H1 (cell line): Measurements from ENCODE around the gene CAMTA1. TPM values are rescaled to one million over a fixed set of nuclear protein-coding genes. Genes with fewer than 3 reads are reported as not detected.

Experiments
- BACH1 ChIP-seq: IDR thresholded peaks from 2 replicates; pipeline ENCODE4 v1.6.1; 2012; ENCODE audit warnings: low read length, improper control_type of control experiment
- BCL11A ChIP-seq, 2 experiments: IDR thresholded peaks; one replicate each; pipeline ENCODE4 v1.6.1; 2011; ENCODE audit warnings: low read depth in 2 of 2, low read length in 2 of 2, mild to moderate bottlenecking in 2 of 2
- KDM4A ChIP-seq: IDR thresholded peaks from one replicate; pipeline ENCODE4 v1.7.1; 2012; ENCODE audit warnings: low read depth, mild to moderate bottlenecking, moderate library complexity, low read length, inconsistent platforms; ENCODE audit not compliant: severe bottlenecking
- SIX5 ChIP-seq: IDR thresholded peaks from 2 replicates; pipeline ENCODE4 v1.6.1; 2011; ENCODE audit warnings: mild to moderate bottlenecking, low read depth, low read length
- SP1 ChIP-seq: IDR thresholded peaks from 2 replicates; pipeline ENCODE4 v1.6.1; 2011; ENCODE audit warnings: low read depth, low read length
- SRF ChIP-seq: IDR thresholded peaks from 2 replicates; pipeline ENCODE4 v1.6.1; 2011; ENCODE audit warnings: mild to moderate bottlenecking, low read depth, low read length, moderate library complexity
- SUZ12 ChIP-seq: fragments of 200-600 bp; sonication (generic); IDR thresholded peaks from 2 replicates; pipeline ENCODE4 v1.6.1; 2012; ENCODE audit warnings: mild to moderate bottlenecking, inconsistent platforms, low read length, moderate library complexity, mixed read lengths
- TCF12 ChIP-seq: IDR thresholded peaks from 2 replicates; pipeline ENCODE4 v1.6.1; 2011; ENCODE audit warnings: low read depth, mild to moderate bottlenecking, low read length
- polyA plus RNA-seq, 7 experiments: library from polyadenylated mRNA; depleted of rRNA in 3 of 7; stranded (reverse) in 5 of 7; unstranded in 2 of 7; fragments of >200 nt in 5 of 7; fragments of 200-250 nt in 2 of 7; gene quantifications; 1 replicate in 5 of 7; 2 replicates in 1 of 7; 4 replicates in 1 of 7; pipeline versions ENCODE4 v1.2.1 to v1.2.3, GENCODE V29; 2011 to 2013; ENCODE audit warnings: missing spikeins in 2 of 7, mixed read lengths in 2 of 7
- total RNA-seq: library from RNA; stranded (reverse); fragmentation: NEBNext Ultra II Directional; extraction: Animal tissue kit (Norgen Biotek cat#: 25700); gene quantifications from 2 replicates; pipeline ENCODE4 v1.2.1, GENCODE V29; 2021
- TF ChIP-seq, protein P1 (sequence below): fragments of 300-600 bp; sonication (generic); IDR thresholded peaks from 2 replicates; pipeline ENCODE4 v1.7.1; 2012; ENCODE audit warnings: low read length, moderate library complexity, mild to moderate bottlenecking, inconsistent platforms; ENCODE audit not compliant: insufficient replicate concordance
- TF ChIP-seq, protein P2 (sequence below), 3 experiments: IDR thresholded peaks; 1 replicate in 2 of 3; 2 replicates in 1 of 3; pipeline versions ENCODE4 v1.5.1 to v1.6.1; 2011; ENCODE audit warnings: low read length in 3 of 3, mild to moderate bottlenecking in 3 of 3, inconsistent platforms in 2 of 3, low read depth in 1 of 3, moderate library complexity in 1 of 3; ENCODE audit not compliant: insufficient read depth in 1 of 3; ENCODE audit errors: control extremely low read depth in 1 of 3

The CAMTA1 gene
- total and polyA plus RNA-seq, 2 of the 8 experiments (the other 6 are each of a cell fraction or from before 2014, with no cell fraction given): 65.0 to 119 TPM

DNA sequence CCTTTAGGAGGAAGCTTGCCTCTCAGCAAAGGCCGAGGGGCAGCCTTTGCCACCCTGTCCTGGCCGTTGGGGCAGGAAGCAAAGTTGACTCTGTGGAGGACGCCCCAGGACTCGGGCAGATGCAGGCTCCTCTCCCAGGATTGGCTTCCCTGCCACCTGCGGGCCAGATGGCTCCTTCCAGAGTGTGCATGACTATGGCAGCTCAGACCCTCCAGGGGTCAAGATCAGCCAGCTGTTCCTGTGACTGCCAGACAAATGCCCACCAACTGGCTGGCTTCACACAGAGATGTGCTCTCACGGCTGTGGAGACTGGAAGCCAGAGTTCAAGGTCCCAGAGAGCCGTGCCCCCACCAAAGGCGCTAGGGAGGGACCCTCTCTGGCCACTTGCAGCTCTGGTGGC is 898.9 kb downstream of the CAMTA1 start (continued):
- TF ChIP-seq, protein P1, sequence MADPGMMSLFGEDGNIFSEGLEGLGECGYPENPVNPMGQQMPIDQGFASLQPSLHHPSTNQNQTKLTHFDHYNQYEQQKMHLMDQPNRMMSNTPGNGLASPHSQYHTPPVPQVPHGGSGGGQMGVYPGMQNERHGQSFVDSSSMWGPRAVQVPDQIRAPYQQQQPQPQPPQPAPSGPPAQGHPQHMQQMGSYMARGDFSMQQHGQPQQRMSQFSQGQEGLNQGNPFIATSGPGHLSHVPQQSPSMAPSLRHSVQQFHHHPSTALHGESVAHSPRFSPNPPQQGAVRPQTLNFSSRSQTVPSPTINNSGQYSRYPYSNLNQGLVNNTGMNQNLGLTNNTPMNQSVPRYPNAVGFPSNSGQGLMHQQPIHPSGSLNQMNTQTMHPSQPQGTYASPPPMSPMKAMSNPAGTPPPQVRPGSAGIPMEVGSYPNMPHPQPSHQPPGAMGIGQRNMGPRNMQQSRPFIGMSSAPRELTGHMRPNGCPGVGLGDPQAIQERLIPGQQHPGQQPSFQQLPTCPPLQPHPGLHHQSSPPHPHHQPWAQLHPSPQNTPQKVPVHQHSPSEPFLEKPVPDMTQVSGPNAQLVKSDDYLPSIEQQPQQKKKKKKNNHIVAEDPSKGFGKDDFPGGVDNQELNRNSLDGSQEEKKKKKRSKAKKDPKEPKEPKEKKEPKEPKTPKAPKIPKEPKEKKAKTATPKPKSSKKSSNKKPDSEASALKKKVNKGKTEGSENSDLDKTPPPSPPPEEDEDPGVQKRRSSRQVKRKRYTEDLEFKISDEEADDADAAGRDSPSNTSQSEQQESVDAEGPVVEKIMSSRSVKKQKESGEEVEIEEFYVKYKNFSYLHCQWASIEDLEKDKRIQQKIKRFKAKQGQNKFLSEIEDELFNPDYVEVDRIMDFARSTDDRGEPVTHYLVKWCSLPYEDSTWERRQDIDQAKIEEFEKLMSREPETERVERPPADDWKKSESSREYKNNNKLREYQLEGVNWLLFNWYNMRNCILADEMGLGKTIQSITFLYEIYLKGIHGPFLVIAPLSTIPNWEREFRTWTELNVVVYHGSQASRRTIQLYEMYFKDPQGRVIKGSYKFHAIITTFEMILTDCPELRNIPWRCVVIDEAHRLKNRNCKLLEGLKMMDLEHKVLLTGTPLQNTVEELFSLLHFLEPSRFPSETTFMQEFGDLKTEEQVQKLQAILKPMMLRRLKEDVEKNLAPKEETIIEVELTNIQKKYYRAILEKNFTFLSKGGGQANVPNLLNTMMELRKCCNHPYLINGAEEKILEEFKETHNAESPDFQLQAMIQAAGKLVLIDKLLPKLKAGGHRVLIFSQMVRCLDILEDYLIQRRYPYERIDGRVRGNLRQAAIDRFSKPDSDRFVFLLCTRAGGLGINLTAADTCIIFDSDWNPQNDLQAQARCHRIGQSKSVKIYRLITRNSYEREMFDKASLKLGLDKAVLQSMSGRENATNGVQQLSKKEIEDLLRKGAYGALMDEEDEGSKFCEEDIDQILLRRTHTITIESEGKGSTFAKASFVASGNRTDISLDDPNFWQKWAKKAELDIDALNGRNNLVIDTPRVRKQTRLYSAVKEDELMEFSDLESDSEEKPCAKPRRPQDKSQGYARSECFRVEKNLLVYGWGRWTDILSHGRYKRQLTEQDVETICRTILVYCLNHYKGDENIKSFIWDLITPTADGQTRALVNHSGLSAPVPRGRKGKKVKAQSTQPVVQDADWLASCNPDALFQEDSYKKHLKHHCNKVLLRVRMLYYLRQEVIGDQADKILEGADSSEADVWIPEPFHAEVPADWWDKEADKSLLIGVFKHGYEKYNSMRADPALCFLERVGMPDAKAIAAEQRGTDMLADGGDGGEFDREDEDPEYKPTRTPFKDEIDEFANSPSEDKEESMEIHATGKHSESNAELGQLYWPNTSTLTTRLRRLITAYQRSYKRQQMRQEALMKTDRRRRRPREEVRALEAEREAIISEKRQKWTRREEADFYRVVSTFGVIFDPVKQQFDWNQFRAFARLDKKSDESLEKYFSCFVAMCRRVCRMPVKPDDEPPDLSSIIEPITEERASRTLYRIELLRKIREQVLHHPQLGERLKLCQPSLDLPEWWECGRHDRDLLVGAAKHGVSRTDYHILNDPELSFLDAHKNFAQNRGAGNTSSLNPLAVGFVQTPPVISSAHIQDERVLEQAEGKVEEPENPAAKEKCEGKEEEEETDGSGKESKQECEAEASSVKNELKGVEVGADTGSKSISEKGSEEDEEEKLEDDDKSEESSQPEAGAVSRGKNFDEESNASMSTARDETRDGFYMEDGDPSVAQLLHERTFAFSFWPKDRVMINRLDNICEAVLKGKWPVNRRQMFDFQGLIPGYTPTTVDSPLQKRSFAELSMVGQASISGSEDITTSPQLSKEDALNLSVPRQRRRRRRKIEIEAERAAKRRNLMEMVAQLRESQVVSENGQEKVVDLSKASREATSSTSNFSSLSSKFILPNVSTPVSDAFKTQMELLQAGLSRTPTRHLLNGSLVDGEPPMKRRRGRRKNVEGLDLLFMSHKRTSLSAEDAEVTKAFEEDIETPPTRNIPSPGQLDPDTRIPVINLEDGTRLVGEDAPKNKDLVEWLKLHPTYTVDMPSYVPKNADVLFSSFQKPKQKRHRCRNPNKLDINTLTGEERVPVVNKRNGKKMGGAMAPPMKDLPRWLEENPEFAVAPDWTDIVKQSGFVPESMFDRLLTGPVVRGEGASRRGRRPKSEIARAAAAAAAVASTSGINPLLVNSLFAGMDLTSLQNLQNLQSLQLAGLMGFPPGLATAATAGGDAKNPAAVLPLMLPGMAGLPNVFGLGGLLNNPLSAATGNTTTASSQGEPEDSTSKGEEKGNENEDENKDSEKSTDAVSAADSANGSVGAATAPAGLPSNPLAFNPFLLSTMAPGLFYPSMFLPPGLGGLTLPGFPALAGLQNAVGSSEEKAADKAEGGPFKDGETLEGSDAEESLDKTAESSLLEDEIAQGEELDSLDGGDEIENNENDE: no peak
- TF ChIP-seq SP1 (no peak), BCL11A (IDR thresholded peaks at IDR 0.05; ENCODE audit: low read depth in 2 of 2, low read length in 2 of 2) (no peak), SIX5 (no peak), BACH1 (no peak), SRF (no peak), KDM4A (no peak), SUZ12 (no peak), TCF12 (no peak)
- TF ChIP-seq, protein P2, sequence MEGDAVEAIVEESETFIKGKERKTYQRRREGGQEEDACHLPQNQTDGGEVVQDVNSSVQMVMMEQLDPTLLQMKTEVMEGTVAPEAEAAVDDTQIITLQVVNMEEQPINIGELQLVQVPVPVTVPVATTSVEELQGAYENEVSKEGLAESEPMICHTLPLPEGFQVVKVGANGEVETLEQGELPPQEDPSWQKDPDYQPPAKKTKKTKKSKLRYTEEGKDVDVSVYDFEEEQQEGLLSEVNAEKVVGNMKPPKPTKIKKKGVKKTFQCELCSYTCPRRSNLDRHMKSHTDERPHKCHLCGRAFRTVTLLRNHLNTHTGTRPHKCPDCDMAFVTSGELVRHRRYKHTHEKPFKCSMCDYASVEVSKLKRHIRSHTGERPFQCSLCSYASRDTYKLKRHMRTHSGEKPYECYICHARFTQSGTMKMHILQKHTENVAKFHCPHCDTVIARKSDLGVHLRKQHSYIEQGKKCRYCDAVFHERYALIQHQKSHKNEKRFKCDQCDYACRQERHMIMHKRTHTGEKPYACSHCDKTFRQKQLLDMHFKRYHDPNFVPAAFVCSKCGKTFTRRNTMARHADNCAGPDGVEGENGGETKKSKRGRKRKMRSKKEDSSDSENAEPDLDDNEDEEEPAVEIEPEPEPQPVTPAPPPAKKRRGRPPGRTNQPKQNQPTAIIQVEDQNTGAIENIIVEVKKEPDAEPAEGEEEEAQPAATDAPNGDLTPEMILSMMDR (IDR thresholded peaks at IDR 0.05; ENCODE audit: control extremely low read depth in 1 of 3, insufficient read depth in 1 of 3, low read depth in 1 of 3, low read length in 3 of 3): no peak
